GM21786 (cell line): Measurements from ENCODE around the gene EIF3B.
"Not testable (repeated sequence)": the region's sequence is repeated elsewhere in the genome, so short reads cannot be mapped to it uniquely, and the experiment has no call there.

ENCODE experiments used
- ATAC-seq: cut with Tn5 transposase; IDR thresholded peaks from one replicate; pipeline ENCODE4 v1.9.1; 2021; ENCODE audit not compliant: unreplicated experiment

The EIF3B gene

DNA sequence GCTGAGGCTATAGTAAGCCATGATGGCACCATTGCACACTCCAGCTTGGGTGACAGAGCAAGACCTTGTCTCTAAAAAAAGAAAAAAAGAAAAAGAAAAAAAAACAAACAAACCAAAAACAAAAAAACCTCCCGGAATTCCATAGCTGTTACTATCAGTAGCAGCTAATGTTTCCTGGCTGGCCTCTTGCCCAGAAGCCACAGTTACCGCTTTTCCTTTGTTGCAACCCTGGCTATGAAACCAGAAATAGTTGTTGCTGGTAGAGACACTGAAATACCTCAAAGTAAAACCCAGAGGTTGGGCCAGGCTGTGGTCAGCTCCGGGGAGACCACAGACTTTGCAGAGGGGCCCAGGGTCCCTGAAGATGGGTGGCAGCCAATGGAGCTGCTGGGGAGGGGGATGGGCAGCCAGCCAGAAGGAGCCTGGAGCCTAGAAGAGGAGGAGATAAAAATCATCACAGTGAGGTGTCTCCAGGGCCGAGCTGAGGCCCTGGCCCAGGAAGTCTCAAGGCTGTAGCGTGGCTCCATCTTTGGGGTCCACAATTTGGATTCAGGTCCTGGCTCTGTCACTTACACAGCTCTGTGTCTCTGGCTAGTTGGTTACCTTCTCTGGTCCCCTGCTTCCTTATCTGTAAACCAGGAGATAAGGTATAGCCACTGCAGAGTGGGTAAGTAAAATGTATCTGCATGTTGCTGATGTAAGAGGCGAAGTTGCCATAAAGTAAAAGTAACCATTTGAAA, 45.4 kb downstream of the EIF3B start:
- ATAC-seq: no peak

DNA sequence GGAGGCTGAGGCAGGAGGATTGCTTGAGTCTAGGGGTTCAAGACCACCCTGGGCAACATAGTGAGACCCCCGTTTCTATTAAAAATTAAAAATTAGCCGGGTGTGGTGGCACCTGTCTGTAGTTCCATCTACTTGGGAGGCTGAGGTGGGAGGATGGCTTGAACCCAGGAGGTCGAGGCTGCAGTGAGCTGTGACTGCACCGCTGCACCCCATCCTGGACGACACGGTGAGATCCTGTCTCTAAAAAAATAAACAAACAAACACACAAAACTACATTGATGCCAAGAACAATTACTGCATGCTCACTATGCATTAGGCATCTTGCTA, 48.0 kb downstream of the EIF3B start:
- no peak for ATAC-seq

DNA sequence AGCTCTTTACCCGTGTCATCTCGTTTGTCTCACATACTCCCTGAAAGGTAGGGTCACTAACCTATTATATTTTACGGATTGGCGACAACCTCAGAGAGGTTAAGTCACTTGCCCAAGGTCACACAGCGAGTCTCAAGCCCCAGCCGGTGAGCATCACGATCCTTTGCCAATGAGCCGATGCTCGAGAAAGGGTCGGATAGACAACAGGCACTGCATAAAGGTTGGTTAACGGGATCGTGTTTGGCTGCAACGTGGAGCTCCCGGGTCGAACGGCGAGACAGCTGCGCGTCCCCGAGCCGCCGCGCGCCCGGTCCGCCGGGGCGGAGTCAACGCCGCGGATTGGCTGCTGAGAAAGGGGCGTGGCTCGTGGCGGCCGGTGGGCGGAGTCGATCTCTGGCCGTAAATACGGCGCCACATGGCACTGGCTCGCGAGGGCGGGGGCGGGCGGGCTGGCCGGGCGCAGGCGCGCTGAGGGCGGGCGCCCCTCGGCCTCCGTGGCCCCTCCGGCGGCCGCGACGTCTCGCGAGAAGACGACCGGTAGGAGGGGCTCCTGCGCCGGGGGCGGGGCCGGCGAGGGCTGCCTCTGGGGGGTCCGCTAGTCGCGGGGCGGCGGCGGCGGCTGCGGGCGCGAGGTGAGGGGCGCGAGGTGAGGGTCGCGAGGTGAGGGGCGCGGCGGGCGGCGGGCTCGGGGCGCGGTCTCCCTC, 48.5 kb downstream of the EIF3B start, which contains the start of gene CHST12:
Gene CHST12 (plus strand): TSS at position 598 of the 704 bp plus-strand sequence. CDS start 29,029 bp downstream, outside the sequence.
- peak; percentile 38 for ATAC-seq

DNA sequence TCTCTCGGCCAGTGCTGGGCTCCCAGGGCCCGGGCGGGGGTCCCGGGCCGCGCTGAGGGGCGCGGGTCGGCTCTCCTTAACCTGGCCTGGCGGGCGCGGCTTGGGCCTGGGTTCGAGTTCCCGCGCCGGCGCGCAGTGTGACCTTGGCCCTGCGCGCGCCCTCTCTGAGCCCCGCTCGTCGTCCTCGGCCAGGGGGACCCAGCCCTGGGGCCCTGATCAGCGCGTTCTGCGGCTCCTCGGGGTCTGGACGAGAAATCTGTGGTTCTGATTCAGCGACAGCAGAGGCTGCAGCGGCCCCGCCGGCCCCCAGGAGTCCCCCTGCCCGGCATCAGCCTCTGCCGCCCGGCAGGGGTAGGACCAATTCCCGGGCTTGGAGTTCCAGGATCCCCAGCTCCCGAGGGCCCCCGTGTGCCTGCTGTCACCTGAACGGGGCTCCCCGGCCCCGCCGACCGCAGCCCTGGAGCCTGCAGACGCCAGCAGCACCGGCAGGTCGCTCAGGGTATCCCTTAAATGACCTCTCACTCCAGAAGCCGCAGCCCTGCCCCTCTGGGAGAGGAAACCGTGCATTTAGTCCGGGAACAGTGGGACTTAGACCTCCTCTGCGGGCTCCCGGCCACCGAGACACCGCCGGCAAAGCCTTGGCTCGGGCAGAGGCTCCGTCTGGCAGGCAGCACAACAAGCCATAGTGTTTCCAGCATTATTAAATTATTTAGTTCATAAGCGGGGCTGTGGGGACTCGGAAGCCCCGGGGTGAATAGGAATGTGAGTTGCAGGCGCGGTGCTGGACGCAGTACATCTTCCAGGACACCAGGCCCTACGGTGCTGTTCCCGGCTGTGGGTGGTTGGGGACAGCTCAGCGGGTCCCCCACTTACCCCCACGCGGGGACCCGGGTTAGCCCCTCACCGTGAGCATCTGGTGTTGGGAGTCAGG, 49.4 kb downstream of the EIF3B start:
- ATAC-seq: no peak

DNA sequence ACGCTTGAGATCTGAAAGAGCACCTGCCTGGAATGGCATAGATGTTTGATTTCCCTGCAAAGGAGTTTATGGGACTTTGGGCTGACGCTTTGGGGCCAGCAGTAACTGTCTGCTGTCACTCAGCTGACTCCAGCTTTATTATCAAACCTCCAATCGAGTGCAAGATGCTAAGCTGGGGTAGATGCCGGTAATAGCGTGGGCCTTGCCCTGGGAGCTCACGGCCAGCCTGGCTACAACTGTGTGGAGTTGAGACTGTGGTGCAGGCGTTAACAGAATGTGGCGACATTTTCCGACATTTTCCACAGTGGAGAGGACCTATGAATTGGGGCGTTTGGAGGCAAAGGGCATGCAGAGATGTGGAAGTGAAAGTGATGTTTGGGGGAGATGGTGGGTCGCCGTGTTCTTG, 50.1 kb downstream of the EIF3B start:
- ATAC-seq: no peak

DNA sequence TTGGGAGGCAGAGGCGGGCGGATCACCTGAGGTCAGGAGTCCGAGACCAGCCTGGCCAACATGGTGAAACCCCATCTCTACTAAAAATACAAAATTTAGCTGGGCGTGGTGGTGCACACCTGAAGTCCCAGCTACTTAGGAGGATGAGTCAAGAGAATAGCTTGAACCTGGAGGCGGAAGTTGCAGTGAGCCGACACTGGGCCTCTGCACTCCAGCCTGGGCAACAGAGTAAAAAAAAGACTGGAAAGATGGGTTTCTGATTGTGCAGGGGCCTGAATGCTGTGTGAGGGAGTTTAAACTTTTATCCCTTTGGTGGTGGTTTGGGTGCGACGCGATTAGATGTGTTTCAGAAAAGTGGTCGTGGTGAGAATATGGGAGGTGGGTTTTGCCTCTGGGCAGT, 50.6 kb downstream of the EIF3B start:
- no peak for ATAC-seq

DNA sequence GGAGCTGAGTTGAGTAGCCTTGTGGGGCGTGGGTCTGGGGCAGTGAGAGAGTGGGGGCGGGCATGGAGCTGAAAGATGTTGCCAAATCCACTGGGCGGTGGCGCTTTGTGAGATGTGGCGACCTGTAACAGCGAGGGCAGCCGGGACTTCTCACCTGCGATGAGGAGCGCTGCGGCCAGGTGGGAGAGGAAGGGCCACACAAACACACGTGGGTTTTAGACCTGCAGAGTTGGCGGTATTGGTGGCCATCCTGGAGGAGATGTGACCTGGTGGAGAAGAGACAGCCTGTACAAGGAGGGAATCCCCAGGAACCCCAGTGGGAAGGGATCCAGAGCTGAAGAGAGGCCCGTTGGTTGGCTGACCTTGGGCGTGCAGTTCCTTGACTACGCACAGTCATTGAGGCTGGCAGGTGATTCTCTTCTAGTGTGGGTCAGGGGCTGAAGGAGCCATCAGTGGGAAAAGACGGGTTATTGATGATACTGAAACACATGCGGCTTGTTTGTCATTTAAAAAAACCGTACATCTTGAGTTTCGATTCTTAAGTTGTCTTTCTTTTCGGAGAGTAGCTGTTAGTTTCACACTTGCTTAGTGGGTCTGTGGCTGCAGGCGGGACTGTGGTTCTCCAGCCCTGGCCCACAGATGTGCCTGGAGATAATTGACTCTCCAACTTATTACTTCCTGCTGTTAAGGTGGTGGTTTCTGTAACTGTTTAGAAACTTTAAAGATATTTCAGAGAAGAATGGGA, 51.1 kb downstream of the EIF3B start:
- ATAC-seq: peak; percentile 42

DNA sequence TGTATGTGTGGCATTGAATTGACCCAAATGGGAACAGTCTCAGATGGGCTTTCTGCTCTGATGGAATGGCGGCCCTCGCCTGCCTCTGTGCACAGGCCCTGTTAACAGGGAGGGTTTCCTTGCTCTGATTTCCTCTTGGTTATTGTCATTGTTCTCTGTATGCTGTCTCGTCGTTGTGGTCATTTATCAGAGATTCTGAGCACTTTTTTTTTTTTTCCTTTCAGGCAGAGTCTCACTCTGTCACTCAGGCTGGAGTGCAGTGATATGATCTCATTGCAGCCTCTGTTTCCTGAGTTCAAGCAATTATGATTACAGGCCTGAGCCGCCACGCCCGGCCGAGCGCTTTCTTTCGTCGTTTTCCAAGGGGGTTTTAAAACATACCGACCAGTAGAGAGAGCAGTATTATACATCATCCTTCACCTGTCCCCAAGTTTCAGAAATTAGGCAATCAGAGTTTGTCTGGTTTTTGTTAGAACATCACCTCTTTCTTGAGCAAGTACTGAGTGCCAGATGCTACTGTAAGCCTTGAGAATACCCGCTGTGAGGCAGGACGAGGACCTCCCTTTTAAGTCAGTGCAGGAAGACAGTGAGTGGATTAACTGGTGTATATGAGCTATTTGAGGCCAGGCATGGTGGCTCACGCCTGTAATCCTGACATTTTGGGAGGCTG, 55.3 kb downstream of the EIF3B start:
- no peak for ATAC-seq

DNA sequence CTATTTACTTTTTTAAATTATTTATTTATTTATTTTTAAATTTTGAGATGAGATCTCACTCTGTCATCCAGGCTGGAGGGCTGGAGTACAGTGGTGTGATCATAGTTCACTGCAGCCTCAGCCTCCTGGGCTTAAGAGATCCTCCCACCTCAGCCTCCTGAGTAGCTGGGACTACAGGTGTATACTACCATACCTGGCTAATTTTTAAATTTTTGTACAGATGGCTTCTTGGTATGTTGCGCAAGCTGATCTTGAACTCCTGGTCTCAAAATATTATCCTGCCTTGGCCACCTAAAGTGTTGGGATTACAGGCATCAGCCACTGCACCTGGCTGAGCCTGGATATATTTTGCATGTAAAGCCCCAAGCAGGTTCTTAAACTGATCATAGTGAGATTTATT, 56.4 kb downstream of the EIF3B start:
- no peak for ATAC-seq

DNA sequence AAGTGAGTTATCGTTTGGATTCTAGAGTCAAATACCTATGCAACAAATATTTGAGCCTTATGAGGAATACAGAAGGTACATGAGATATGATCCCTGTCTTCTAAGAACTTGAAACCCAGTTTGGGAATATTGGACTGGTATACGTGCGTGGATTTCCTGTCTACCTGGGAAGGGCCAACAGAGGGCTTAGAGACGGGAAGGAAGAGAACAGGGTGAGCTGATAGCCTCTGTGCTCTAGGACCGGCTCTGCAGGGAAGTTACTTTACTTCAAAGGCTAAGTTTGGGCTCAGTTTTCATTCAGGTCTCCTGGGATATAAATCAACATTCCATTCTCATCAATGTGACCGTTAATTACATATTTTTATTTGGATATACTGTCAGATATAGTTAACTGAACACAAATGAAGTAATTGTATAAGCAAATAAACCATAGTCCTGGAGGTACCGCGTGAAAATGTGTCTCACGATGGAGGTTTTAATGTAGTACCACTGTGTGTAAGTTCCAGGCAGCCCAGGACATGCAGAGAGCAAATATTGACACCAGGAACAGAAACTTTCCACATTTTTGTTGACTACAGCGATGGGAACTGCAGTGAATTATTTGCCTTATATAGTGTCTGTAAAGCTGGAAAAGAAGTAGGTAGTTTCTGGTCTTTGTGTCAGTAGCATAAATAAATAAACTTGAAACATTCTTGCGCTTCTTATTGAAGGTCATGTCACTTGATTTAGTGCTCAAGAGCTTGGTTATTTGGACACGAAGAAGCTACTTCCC, 57.4 kb downstream of the EIF3B start:
- ATAC-seq: no peak

DNA sequence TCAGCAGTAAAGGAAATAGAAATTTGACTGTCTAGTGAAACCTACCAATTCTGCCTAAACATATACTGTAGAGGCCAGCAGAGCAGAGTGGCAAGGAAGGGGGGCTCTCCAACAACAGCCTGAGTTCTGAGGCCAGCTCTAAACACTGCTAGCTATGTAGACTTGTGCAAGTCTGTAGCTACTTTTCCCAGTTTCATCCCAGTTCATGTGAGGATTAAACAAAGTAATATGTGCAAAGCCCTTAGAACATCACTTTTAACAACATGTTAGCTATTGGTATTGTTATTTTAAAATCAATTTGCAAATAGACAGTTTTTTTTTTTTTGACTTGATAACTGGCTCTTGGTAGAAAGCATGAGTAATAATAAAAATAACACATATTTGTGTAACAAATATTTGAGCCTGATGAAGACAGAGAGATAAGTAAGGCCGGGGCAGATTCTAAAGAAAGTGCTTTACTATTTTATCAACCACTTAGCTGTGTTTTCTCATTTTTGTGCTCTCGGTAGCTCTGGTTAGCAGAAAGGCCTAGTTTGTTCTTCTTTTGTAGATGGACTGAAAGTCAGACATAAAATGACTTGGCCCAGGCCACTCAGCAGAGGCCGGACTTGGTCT, 58.1 kb downstream of the EIF3B start:
- ATAC-seq: no peak

DNA sequence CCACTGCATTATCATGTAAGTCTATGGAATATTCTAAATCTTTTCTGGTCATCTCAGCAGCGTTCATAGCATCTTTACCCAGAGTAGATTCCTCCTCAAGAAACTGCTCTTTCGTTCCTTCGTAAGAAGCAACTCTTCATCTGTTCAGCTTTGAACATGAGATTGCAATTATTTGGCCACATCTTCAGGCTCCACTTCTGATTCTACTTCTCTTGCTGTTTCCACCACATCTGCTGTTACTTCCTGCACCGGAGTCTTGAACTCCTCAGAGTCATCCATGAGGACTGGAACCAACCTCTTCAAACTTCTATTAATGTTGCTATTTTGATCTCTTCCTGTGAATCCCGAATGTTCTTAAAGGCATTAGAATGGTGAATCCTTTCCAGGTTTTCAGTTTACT, 61.4 kb downstream of the EIF3B start:
- ATAC-seq: no peak

DNA sequence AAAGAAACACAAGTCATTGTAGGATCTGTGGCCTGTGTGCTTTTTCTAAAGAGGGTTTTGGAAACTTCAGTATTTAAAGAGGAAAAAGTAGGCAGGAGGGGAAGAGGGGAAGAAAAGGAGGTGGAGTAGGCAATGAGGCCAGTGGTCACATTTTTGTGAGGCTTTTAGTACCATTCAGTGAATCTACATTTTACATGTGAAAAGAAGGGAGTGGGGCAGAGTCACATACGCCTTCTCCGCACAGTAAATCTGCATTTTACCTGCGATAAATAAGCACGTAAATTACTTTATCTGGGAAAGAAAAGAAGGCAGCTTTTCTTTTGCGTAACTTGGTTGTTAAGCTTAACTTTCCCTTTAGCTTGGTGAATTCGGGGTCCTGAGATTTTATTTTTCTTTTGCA, 62.0 kb downstream of the EIF3B start:
- ATAC-seq: no peak

DNA sequence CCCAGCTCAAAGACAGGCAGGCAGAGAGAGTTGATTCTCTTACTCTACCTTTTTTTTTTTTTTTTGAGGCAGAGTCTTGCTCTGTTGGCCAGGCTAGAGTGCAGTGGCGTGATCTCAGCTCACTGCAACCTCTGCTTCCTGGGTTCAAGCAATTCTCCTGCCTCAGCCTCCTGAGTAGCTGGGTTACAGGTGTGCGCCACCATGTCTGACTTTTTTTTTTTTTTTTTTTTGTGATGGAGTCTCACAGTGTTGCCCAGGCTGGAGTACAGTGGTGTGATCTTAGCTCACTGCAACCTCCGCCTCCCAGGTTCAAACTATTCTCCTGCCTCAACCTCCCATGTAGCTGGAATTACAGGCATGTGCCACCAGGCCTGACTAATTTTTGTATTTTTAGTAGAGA, 62.6 kb downstream of the EIF3B start:
- ATAC-seq: not testable (repeated sequence)

DNA sequence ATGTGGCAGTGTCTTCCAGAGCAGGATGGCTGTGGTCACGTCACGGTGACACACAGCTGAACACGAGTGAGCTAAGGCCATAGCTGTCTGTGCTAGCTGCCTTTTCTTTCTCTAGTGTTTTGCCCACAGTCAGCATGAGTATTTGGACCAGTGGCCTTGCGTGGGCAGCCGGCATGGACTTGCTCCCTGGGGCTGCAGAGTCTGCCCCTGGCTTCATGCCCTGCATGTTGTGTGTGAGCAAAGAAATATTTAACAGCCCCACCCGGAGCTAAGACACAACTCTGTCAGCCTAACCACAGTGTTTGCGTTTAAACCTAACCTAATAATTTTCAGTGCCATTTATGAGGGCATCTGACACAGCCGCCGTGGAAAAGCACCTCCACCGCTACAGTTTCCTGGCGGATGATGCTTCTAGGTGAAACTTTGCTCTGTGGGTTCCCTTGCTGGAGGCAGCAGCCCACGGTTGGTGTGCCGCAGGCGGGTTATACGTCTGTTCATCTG, 63.4 kb downstream of the EIF3B start:
- ATAC-seq: no peak

DNA sequence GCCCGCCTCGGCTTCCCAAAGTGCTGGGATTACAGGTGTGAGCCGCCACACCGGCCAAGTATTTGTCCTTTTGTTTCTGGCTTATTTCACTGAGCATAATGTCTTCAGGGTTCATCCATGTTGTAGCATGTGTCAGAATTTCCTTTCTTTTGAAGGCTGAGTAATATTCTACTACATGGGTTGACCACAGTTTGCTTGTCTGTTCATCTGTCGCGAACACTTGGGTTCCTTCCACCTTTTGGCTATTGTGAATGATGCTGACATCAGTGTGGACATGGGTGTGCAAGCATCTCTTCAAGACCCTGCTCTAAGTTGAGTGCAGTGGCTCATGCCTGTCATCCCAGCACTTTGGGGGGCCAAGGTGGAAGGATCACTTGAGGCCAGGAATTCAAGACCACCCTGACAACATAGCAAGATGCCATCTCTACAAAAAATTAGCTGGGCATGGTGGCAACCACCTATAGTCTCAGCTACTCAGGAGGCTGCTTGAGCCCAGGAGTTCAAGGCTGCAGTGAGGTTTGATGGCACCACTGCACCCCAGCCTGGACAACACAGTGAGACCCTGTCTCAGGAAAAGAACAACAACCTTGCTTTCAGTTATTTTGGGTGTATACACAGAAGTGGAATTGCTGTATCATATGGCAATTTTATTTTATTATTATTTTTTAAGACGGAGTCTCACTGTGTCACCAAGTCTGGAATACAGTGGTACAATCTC, 65.7 kb downstream of the EIF3B start:
- no peak for ATAC-seq

DNA sequence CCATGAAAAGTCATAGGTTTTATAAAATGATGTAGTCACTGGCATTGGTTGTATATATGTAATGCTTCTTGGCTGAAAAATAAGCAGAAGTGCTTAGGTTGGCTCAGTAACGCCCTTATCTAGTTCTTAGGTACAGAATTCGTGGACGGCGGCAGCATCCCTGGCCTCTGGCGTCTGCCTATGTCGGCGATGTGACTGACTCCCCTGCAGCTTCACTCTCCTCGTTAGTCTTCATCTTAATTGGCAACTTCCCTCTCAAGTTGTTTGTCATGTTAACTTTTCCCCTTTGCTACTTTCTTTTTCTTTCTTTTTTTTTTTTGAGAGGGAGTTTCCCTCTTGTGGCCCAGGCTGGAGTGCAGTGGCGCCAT, 67.3 kb downstream of the EIF3B start:
- ATAC-seq: no peak

DNA sequence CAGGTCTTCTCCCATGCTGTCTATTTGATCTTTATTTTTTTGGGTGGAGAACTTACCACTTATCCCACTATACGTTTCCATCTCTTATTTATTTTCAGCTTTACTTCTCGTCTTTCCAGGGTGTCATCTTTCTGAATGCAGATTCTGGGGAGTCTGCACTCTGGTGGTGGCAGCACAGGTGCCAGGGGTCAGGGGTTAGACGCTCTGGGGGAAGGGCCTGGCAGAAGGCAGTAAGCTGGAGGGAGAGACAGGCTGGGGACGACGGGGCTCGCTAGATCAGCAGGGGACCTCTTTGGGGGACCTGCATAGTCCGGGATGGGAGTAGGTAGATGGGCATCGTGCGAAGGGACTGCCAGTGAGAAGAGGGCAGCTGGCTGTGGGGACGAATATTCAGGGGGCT, 71.1 kb downstream of the EIF3B start:
- ATAC-seq: no peak
